Activated CD8-positive, alpha-beta memory T cell treated with anti-CD3 and anti-CD28 coated beads for 36 hours (primary cell): ENCODE data around the gene IGF2BP2. TPM values are rescaled to one million over a fixed set of nuclear protein-coding genes. Genes with fewer than 3 reads are reported as not detected.

ENCODE experiments used
- total RNA-seq, 2 experiments: library from RNA; stranded (reverse); gene quantifications; one replicate each; pipeline ENCODE4 v1.2.3, GENCODE V29; 2021

IGF2BP2 gene
- total RNA-seq, 2 experiments from 2014 or later: 0.32 to 0.65 TPM

Other genes starting within 250 kb of the IGF2BP2 start
- gene SENP2, start 238.7 kb downstream of the IGF2BP2 start, total RNA-seq: 10 to 100 TPM; 39.5 to 41.5 TPM
- gene TRA2B, start 113.0 kb upstream of the IGF2BP2 start, total RNA-seq: 100 to 1,000 TPM; 303 to 310 TPM